NCI-H510A (cell line): ENCODE data around the gene SPACA9.

Source experiments
- DNase-seq: peaks from one replicate; lab custom pipeline; 2025; lab: John Stamatoyannopoulos, UW

The SPACA9 gene

GRCh38 chr9:132894346-132894745 lies 15.6 kb downstream of the SPACA9 start:
- DNase-seq, result no peak

- peak; percentile 41 for DNase-seq
Measured at GRCh38 chr9:132894862-132895835, 16.5 kb downstream of the SPACA9 start.

GRCh38 chr9:132896264-132896663 lies 17.6 kb downstream of the SPACA9 start:
- DNase-seq, result no peak

- DNase-seq, result no peak
Measured at GRCh38 chr9:132896906-132897305, 18.2 kb downstream of the SPACA9 start.

- DNase-seq, result no peak
Measured at GRCh38 chr9:132898051-132898450, 19.4 kb downstream of the SPACA9 start.

- DNase-seq, result no peak
Measured at GRCh38 chr9:132901858-132902831, 23.4 kb downstream of the SPACA9 start.

- no peak for DNase-seq
Measured at GRCh38 chr9:132903574-132904492, 25.1 kb downstream of the SPACA9 start.

GRCh38 chr9:132905726-132906125 lies 27.0 kb downstream of the SPACA9 start:
- no peak for DNase-seq

GRCh38 chr9:132908635-132909034 lies 29.9 kb downstream of the SPACA9 start:
- no peak for DNase-seq

- no peak for DNase-seq
Measured at GRCh38 chr9:132909311-132909710, 30.6 kb downstream of the SPACA9 start.

GRCh38 chr9:132910376-132910775 lies 31.7 kb downstream of the SPACA9 start:
- no peak for DNase-seq

- DNase-seq, result no peak
Measured at GRCh38 chr9:132912131-132912530, 33.4 kb downstream of the SPACA9 start.

- no peak for DNase-seq
Measured at GRCh38 chr9:132914924-132915323, 36.2 kb downstream of the SPACA9 start.

- DNase-seq, result no peak
Measured at GRCh38 chr9:132919614-132920268, 41.0 kb downstream of the SPACA9 start.

- no peak for DNase-seq
Measured at GRCh38 chr9:132923346-132923902, 44.7 kb downstream of the SPACA9 start.

GRCh38 chr9:132927704-132928103 lies 49.0 kb downstream of the SPACA9 start:
- DNase-seq, result no peak

GRCh38 chr9:132931178-132931735 lies 52.6 kb downstream of the SPACA9 start:
- no peak for DNase-seq

GRCh38 chr9:132935026-132935425 lies 56.3 kb downstream of the SPACA9 start:
- no peak for DNase-seq

GRCh38 chr9:132937463-132937901 lies 58.8 kb downstream of the SPACA9 start:
- DNase-seq, result no peak

GRCh38 chr9:132939169-132939568 lies 60.5 kb downstream of the SPACA9 start:
- no peak for DNase-seq
